Measurements from ENCODE around the gene C2CD2.

C2CD2 gene

DNA sequence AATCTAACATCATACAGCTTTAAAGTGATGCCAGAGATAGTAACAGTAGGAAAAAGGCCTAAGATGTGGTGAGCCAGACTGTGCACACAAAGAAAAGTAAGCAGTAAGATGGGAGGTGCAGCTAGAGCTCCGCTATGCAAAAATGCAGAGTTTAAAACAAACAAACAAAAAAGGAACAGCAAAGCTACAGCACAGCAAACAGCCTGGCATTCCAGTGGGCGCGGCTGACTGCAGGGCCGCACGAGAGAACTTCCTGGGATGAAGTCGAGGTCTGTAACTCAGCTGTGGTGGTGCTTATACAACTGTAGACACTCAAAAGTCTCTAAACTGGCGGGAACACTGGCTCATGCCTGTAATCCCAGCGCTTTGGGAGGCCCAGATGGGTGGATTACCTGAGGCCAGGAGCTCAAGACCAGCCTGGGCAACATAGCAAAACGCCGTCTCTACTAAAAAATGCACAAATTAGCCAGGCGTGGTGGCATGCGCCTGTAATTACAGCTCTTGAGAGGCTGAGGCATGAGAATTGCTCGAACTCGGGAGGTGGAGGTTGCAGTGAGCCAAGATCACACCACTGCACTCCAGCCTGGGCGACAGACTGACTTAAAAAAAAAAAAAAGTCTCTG, 104.7 kb downstream of the C2CD2 start:
- TF ChIP-seq POLR2A (IDR thresholded peaks at IDR 0.05; ENCODE audit: low read depth, low read length): no peak
- TF ChIP-seq TAF1 (IDR thresholded peaks at IDR 0.05; ENCODE audit: low read depth, low read length): no peak
- TF ChIP-seq SPI1 (IDR thresholded peaks at IDR 0.05; ENCODE audit: low read depth, low read length): no peak
- FAIRE-seq: no peak

DNA sequence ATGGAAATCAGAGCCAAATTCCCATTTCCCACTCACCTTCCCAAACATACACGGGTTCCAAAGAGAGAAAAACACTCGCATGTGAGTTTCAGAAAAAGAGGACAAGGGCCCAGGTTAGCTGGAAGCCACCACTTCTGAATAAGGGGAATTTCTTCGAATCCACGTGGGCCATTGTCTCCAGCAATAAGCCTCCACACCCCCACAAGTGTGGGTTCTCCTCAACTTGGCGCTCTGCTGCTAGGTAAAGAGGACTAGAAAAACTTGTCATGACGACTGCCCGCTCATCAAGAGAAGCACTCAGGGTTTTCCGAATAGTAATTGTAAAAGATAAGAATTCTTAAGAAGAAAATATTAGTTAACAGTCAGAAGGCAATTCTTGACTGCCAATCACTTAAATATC, 105.3 kb downstream of the C2CD2 start:
- FAIRE-seq (no peak), DNase-seq (ENCODE audit: insufficient read length, low spot score) (no peak)
- no peak for TF ChIP-seq POLR2A (IDR thresholded peaks at IDR 0.05; ENCODE audit: low read depth, low read length)
- TF ChIP-seq PAX5 (IDR thresholded peaks at IDR 0.05; ENCODE audit: insufficient read depth, low read length, severe bottlenecking): no peak
- TF ChIP-seq POU2F2 (IDR thresholded peaks at IDR 0.05; ENCODE audit: low read depth, low read length): no peak
- TF ChIP-seq SPI1 (IDR thresholded peaks at IDR 0.05; ENCODE audit: low read depth, low read length): no peak
- no peak for TF ChIP-seq POLR2AphosphoS5 (IDR thresholded peaks at IDR 0.05; ENCODE audit: low read depth, low read length)
- no peak for TF ChIP-seq TAF1 (IDR thresholded peaks at IDR 0.05; ENCODE audit: low read depth, low read length)

More for the DNA sequence above, 104.7 kb downstream of the C2CD2 start:
- no peak for DNase-seq (ENCODE audit: insufficient read length, low spot score)

- no peak for DNase-seq (ENCODE audit: insufficient read length, low spot score)
- no peak for TF ChIP-seq POU2F2 (IDR thresholded peaks at IDR 0.05; ENCODE audit: low read depth, low read length)
- TF ChIP-seq POLR2A (IDR thresholded peaks at IDR 0.05; ENCODE audit: low read depth, low read length): no peak
- no peak for TF ChIP-seq SPI1 (IDR thresholded peaks at IDR 0.05; ENCODE audit: low read depth, low read length)
- TF ChIP-seq POLR2AphosphoS5 (IDR thresholded peaks at IDR 0.05; ENCODE audit: low read depth, low read length): no peak
- TF ChIP-seq TAF1 (IDR thresholded peaks at IDR 0.05; ENCODE audit: low read depth, low read length): no peak
- TF ChIP-seq PAX5 (IDR thresholded peaks at IDR 0.05; ENCODE audit: insufficient read depth, low read length, severe bottlenecking): no peak
- no peak for FAIRE-seq
Observed at GRCh38 chr21:41847066-41847804, 106.6 kb downstream of the C2CD2 start.

DNA sequence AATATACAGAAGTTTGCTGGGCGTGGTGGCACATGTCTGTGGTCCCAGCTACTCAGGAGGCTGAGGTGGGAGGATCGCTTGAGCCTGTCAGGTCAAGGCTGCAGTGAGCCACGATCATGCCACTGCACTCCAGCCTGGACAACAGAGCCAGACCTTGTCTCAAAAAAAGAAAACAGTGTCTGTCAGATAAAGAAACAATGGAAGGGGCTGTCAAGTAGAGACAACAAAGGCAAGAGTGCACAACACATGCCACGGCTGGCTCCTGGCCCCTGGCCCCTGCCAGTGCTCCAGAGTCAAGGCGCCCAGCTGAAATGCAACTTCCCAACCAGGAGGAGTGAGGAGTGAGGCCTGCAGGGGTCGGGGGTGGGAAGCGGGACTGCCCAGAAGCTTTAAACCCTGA, 107.3 kb downstream of the C2CD2 start:
- DNase-seq (ENCODE audit: insufficient read length, low spot score) (no peak), FAIRE-seq (no peak)
- no peak for TF ChIP-seq POLR2AphosphoS5 (IDR thresholded peaks at IDR 0.05; ENCODE audit: low read depth, low read length)
- TF ChIP-seq TAF1 (IDR thresholded peaks at IDR 0.05; ENCODE audit: low read depth, low read length): no peak
- TF ChIP-seq SPI1 (IDR thresholded peaks at IDR 0.05; ENCODE audit: low read depth, low read length): no peak
- TF ChIP-seq POLR2A (IDR thresholded peaks at IDR 0.05; ENCODE audit: low read depth, low read length): no peak
- TF ChIP-seq PAX5 (IDR thresholded peaks at IDR 0.05; ENCODE audit: insufficient read depth, low read length, severe bottlenecking): no peak
- no peak for TF ChIP-seq POU2F2 (IDR thresholded peaks at IDR 0.05; ENCODE audit: low read depth, low read length)

DNA sequence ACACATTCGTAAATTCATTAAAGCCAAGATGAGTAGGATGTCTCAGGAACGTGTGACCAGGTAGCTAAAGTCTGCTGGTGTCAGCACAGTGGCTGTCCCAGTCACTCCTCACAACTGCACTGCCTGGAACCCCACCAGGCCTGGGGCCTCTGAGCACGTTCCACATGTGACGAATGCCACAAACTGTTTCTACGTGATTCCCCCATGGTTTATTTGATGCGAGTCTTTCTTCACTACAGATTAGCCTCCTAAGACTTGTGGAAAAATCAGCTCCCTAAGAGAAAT, 107.8 kb downstream of the C2CD2 start:
- FAIRE-seq (no peak), DNase-seq (ENCODE audit: insufficient read length, low spot score) (no peak)
- no peak for TF ChIP-seq PAX5 (IDR thresholded peaks at IDR 0.05; ENCODE audit: insufficient read depth, low read length, severe bottlenecking)

DNA sequence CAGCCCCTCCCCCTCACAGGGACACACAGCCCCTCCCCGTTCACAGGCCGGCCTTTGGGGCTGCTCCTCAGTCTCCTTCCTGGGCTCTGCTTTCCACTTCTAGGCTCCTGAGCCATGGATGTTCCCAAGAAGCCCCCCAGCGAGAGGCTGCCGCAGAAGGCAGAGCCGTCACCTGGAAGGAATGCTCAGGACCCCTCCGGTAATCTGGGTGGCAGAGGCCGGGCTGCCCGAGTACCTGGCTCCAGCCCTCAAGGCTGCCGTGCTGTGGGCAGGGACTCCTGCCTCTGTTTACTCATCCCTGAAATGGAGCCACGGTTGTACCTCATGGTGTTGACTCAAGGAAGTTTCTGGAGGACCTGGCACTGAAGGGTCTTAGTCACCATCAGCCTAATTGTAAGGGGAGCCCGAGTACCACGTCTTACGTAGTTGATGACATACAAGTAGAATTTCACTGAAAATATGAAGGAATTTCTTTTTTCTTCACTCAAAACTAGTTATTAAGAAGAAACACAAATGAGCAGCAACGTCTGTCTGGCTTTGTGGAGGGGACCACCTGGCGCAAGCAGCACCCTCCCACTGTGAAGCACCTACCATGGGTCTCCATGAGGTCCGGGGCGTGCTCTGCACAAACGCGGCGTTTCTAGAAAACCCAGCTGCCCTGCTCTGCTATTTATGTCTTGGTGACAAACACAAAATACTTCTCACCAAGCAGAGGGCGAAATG, 108.3 kb downstream of the C2CD2 start:
- no peak for DNase-seq (ENCODE audit: insufficient read length, low spot score)
- no peak for FAIRE-seq
- TF ChIP-seq SPI1 (IDR thresholded peaks at IDR 0.05; ENCODE audit: low read depth, low read length) (no peak), TAF1 (IDR thresholded peaks at IDR 0.05; ENCODE audit: low read depth, low read length) (no peak), POU2F2 (IDR thresholded peaks at IDR 0.05; ENCODE audit: low read depth, low read length) (no peak), POLR2AphosphoS5 (IDR thresholded peaks at IDR 0.05; ENCODE audit: low read depth, low read length) (no peak), PAX5 (IDR thresholded peaks at IDR 0.05; ENCODE audit: insufficient read depth, low read length, severe bottlenecking) (no peak), POLR2A (IDR thresholded peaks at IDR 0.05; ENCODE audit: low read depth, low read length) (no peak)

DNA sequence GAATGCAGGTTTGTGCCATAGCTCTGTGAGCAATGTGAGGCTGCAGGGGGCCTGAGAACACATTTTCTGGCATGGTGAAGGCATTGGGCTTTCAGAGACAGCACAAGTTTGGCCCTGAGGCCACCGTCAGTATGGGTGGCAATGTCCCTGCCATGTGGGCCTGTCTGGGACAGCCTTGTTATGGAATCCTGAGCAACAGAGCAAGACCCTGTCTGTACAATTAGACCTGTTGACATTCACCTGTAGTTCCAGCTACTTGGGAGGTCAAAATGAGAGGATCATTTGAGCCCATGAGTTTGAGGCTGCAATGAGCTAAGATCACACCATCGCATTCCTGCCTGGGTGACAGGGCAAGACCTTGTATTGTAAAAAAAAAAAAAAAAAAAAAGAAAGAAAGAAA, 110.2 kb downstream of the C2CD2 start:
- peak; percentile 78 for FAIRE-seq
- TF ChIP-seq POU2F2 (IDR thresholded peaks at IDR 0.05; ENCODE audit: low read depth, low read length) (no peak), PAX5 (IDR thresholded peaks at IDR 0.05; ENCODE audit: insufficient read depth, low read length, severe bottlenecking) (no peak), POLR2A (IDR thresholded peaks at IDR 0.05; ENCODE audit: low read depth, low read length) (no peak), SPI1 (IDR thresholded peaks at IDR 0.05; ENCODE audit: low read depth, low read length) (no peak), POLR2AphosphoS5 (IDR thresholded peaks at IDR 0.05; ENCODE audit: low read depth, low read length) (no peak), TAF1 (IDR thresholded peaks at IDR 0.05; ENCODE audit: low read depth, low read length) (no peak)
- DNase-seq (ENCODE audit: insufficient read length, low spot score): no peak

- TF ChIP-seq POU2F2 (IDR thresholded peaks at IDR 0.05; ENCODE audit: low read depth, low read length): no peak
- TF ChIP-seq SPI1 (IDR thresholded peaks at IDR 0.05; ENCODE audit: low read depth, low read length): no peak
- no peak for FAIRE-seq
Observed at GRCh38 chr21:41840880-41841279, 112.9 kb downstream of the C2CD2 start.

DNA sequence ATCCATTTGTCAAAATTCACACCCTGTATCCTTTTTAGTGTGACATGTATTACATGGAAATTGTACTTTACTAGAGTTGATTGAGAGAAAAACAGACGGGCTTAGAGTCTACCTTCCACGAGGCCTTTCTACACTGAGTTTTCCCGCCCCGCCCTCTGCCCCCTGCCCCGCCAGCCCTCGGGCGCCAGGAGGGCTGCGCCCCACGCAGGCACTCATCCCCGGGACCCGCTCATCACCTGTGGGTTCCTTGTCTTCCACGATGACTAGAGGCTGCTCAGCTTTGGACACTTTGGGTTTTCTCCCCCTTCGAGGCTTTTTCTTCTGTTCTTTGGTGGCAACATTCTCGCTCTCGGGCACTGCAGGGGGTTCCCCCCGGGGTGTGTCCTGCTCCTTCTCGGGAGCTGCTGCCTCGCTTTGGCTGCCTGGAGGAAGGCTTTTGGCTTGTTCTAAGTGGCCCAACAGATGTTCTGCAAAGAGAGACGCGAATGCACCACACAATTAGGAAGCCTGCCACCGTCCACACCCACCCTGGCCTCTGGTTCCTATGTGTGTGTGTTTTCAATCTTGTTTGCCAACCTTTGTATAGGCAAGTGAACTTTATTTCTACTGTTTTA, 114.3 kb downstream of the C2CD2 start:
- TF ChIP-seq SPI1 (IDR thresholded peaks at IDR 0.05; ENCODE audit: low read depth, low read length): no peak
- no peak for TF ChIP-seq TAF1 (IDR thresholded peaks at IDR 0.05; ENCODE audit: low read depth, low read length)
- TF ChIP-seq POU2F2 (IDR thresholded peaks at IDR 0.05; ENCODE audit: low read depth, low read length): no peak
- TF ChIP-seq PAX5 (IDR thresholded peaks at IDR 0.05; ENCODE audit: insufficient read depth, low read length, severe bottlenecking): no peak
- TF ChIP-seq POLR2A (IDR thresholded peaks at IDR 0.05; ENCODE audit: low read depth, low read length): no peak
- no peak for TF ChIP-seq POLR2AphosphoS5 (IDR thresholded peaks at IDR 0.05; ENCODE audit: low read depth, low read length)
- DNase-seq (ENCODE audit: insufficient read length, low spot score) (no peak), FAIRE-seq (no peak)

More at GRCh38 chr21:41840880-41841279, 112.9 kb downstream of the C2CD2 start:
- no peak for DNase-seq (ENCODE audit: insufficient read length, low spot score)

Data from GM12891 (cell line).